GM12878 (cell line): ENCODE measurements around the gene SIAH2. TPM values are rescaled to one million over a fixed set of nuclear protein-coding genes. Genes with fewer than 3 reads are reported as not detected.

Experiments used
- CBX5 ChIP-seq: sonication (generic); IDR thresholded peaks from 2 replicates; pipeline ENCODE4 v1.6.1; 2016; ENCODE audit warnings: low read depth, moderate library complexity, mild to moderate bottlenecking, inconsistent platforms
- EED ChIP-seq: sonication (generic); IDR thresholded peaks from 2 replicates; pipeline ENCODE4 v1.6.1; 2016; ENCODE audit warnings: antibody characterized with exemption, low read depth
- EP300 ChIP-seq, 2 experiments: fragments of 150-350 bp in 1 of 2; IDR thresholded peaks; 2 replicates each; pipeline ENCODE4 v1.6.1; 2011 to 2012; ENCODE audit warnings: low read depth in 2 of 2, low read length in 2 of 2, borderline replicate concordance in 1 of 2, improper control_type of control experiment in 1 of 2, inconsistent platforms in 1 of 2; ENCODE audit not compliant: control insufficient read depth in 1 of 2
- IKZF2 ChIP-seq, 2 experiments: fragments of 450-650 bp; IDR thresholded peaks; 2 replicates each; pipeline ENCODE4 v1.6.1; 2017; ENCODE audit warnings: mild to moderate bottlenecking in 2 of 2, moderate library complexity in 2 of 2
- RBBP5 ChIP-seq: fragments of 200-600 bp; sonication (generic); conservative IDR thresholded peaks from 2 replicates; pipeline ENCODE4 v1.6.1; 2016
- SMC3 ChIP-seq: IDR thresholded peaks from 2 replicates; pipeline ENCODE4 v1.6.1; 2011; ENCODE audit warnings: low read length, improper control_type of control experiment, borderline replicate concordance
- ZBTB4 ChIP-seq: fragments of 450-650 bp; formaldehyde crosslinking; IDR thresholded peaks from 2 replicates; pipeline ENCODE4 v1.4.0; 2022; ENCODE audit warnings: mild to moderate bottlenecking, moderate library complexity
- polyA plus RNA-seq, 11 experiments: library from polyadenylated mRNA; depleted of rRNA in 4 of 11; unstranded in 6 of 11; stranded (reverse) in 5 of 11; fragments of >200 nt; fragmentation: Nextera tagmentation in 4 of 11; fragmentation: Illumina TruSeq in 1 of 11; extraction: Ambion mirVana in 4 of 11; extraction: Trizol in 1 of 11; gene quantifications; 1 replicate in 1 of 11; 2 replicates in 10 of 11; pipeline versions ENCODE4 v1.2.1 to v1.2.3, GENCODE V29; 2011 to 2016; ENCODE audit warnings: inconsistent platforms in 2 of 11, missing spikeins in 2 of 11, low read depth in 1 of 11
- total RNA-seq, 4 experiments: library from RNA; depleted of rRNA in 3 of 4; stranded (reverse); fragments of >200 nt in 3 of 4; fragmentation: Illumina TruSeq in 1 of 4; extraction: Trizol in 1 of 4; gene quantifications; 2 replicates each; pipeline versions ENCODE4 v1.2.1 to v1.2.3, GENCODE V29; 2013 to 2021
- TF ChIP-seq, protein P1 (sequence below): fragments of 450-650 bp; IDR thresholded peaks from 2 replicates; pipeline ENCODE4 v1.6.1; 2018; ENCODE audit warnings: borderline replicate concordance, mild to moderate bottlenecking; ENCODE audit not compliant: partially characterized antibody
- TF ChIP-seq, protein P2 (sequence below): fragments of 450-650 bp; formaldehyde crosslinking; IDR thresholded peaks from 2 replicates; pipeline ENCODE4 v1.4.0; 2020; ENCODE audit warnings: mild to moderate bottlenecking, moderate library complexity
- TF ChIP-seq, protein P3 (sequence below): IDR thresholded peaks from 2 replicates; pipeline ENCODE4 v1.6.1; 2011; ENCODE audit warnings: low read depth, mild to moderate bottlenecking, low read length, moderate library complexity, borderline replicate concordance; ENCODE audit errors: extremely low read depth
- TF ChIP-seq, protein P4 (sequence below): IDR thresholded peaks from 2 replicates; pipeline ENCODE4 v1.6.1; 2012; ENCODE audit warnings: low read depth, low read length, improper control_type of control experiment

The SIAH2 gene
- total and polyA plus RNA-seq, 10 of the 15 experiments (the other 5 are each of a cell fraction or from before 2014, with no cell fraction given) = 3.3 to 51.5 (median 29.7) TPM

DNA sequence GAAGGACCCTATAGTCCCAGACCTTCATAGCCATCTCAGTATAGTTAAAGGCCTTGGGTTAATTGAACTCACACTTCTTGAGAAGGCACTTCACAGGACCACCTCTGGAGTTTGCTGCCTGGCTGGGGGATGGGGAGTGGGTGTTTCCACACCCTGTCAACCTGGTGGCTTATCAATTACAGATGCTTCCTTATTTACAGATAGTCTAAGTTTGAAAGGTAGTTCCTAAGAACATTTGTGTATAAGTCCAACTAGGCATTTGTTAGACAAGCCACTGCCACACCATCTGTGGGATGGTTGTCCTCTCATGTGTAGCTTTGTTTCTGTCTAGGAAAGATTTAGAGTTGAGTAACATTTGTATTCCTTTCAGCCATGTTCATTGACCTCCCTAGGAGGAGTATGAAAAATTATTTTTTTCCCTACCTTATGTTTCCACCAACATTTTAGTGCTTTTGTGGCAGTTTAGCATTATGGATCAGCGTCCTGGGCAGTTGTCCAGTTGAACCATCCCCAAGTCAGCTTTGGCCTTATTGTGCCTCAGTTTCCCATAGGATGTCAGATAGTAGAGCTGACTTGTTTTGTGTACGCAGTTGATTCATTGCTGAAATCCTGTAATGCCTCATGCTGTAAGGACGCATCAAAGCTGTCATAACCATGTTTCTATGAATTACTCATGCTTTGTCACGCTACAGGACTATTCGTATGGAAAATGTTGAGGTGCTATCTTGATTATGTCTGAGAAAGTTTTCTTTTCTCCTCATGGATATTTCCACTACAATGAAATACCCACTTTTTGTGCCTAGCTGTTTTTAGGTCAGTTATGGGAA is 21.2 kb upstream of the SIAH2 start (continued):
- TF ChIP-seq RBBP5 = no peak
- no peak for TF ChIP-seq CBX5
- TF ChIP-seq SMC3 = no peak
- TF ChIP-seq, protein P1, sequence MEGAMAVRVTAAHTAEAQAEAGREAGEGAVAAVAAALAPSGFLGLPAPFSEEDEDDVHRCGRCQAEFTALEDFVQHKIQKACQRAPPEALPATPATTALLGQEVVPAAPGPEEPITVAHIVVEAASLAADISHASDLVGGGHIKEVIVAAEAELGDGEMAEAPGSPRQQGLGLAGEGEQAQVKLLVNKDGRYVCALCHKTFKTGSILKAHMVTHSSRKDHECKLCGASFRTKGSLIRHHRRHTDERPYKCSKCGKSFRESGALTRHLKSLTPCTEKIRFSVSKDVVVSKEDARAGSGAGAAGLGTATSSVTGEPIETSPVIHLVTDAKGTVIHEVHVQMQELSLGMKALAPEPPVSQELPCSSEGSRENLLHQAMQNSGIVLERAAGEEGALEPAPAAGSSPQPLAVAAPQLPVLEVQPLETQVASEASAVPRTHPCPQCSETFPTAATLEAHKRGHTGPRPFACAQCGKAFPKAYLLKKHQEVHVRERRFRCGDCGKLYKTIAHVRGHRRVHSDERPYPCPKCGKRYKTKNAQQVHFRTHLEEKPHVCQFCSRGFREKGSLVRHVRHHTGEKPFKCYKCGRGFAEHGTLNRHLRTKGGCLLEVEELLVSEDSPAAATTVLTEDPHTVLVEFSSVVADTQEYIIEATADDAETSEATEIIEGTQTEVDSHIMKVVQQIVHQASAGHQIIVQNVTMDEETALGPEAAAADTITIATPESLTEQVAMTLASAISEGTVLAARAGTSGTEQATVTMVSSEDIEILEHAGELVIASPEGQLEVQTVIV = no peak
- peak; percentile 95 for TF ChIP-seq EED
- peak; percentile 68 to 78 for TF ChIP-seq IKZF2 (IDR thresholded peaks at IDR 0.05)
- TF ChIP-seq, protein P2, sequence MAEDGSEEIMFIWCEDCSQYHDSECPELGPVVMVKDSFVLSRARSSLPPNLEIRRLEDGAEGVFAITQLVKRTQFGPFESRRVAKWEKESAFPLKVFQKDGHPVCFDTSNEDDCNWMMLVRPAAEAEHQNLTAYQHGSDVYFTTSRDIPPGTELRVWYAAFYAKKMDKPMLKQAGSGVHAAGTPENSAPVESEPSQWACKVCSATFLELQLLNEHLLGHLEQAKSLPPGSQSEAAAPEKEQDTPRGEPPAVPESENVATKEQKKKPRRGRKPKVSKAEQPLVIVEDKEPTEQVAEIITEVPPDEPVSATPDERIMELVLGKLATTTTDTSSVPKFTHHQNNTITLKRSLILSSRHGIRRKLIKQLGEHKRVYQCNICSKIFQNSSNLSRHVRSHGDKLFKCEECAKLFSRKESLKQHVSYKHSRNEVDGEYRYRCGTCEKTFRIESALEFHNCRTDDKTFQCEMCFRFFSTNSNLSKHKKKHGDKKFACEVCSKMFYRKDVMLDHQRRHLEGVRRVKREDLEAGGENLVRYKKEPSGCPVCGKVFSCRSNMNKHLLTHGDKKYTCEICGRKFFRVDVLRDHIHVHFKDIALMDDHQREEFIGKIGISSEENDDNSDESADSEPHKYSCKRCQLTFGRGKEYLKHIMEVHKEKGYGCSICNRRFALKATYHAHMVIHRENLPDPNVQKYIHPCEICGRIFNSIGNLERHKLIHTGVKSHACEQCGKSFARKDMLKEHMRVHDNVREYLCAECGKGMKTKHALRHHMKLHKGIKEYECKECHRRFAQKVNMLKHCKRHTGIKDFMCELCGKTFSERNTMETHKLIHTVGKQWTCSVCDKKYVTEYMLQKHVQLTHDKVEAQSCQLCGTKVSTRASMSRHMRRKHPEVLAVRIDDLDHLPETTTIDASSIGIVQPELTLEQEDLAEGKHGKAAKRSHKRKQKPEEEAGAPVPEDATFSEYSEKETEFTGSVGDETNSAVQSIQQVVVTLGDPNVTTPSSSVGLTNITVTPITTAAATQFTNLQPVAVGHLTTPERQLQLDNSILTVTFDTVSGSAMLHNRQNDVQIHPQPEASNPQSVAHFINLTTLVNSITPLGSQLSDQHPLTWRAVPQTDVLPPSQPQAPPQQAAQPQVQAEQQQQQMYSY = no peak
- TF ChIP-seq, protein P3, sequence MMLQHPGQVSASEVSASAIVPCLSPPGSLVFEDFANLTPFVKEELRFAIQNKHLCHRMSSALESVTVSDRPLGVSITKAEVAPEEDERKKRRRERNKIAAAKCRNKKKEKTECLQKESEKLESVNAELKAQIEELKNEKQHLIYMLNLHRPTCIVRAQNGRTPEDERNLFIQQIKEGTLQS = no peak
- TF ChIP-seq EP300 (IDR thresholded peaks at IDR 0.05; ENCODE audit: borderline replicate concordance in 1 of 2, control insufficient read depth in 1 of 2, low read depth in 2 of 2, low read length in 2 of 2) = peak; percentile 83 to 84; a peak in 2 of 4 replicates
- TF ChIP-seq, protein P4, sequence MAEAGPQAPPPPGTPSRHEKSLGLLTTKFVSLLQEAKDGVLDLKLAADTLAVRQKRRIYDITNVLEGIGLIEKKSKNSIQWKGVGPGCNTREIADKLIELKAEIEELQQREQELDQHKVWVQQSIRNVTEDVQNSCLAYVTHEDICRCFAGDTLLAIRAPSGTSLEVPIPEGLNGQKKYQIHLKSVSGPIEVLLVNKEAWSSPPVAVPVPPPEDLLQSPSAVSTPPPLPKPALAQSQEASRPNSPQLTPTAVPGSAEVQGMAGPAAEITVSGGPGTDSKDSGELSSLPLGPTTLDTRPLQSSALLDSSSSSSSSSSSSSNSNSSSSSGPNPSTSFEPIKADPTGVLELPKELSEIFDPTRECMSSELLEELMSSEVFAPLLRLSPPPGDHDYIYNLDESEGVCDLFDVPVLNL = no peak
- no peak for TF ChIP-seq ZBTB4 (CRISPR knock-in tag)
